VCaP (cell line): ENCODE data around the gene PALMD.

Experiments used
- H3K27ac ChIP-seq: fragments of 450-650 bp; 2 replicates; pipeline ENCODE4 v1.5.1; 2017
- CTCF ChIP-seq: fragments of 450-650 bp; conservative IDR thresholded peaks from 2 replicates; pipeline ENCODE4 v1.5.1; 2017; ENCODE audit warnings: mild to moderate bottlenecking, moderate library complexity

PALMD gene

GRCh38 chr1:99619583-99619982, 26.3 kb upstream of the PALMD start:
- TF ChIP-seq CTCF = no peak
- no peak overlapping the region for H3K27ac ChIP-seq

- no peak overlapping the region for H3K27ac ChIP-seq
- TF ChIP-seq CTCF = no peak
Observed at GRCh38 chr1:99621340-99621901, 24.5 kb upstream of the PALMD start.

- no peak overlapping the region for H3K27ac ChIP-seq
- no peak for TF ChIP-seq CTCF
Observed at GRCh38 chr1:99622702-99623347, 23.1 kb upstream of the PALMD start.

GRCh38 chr1:99623554-99623953, 22.4 kb upstream of the PALMD start:
- H3K27ac ChIP-seq = no peak overlapping the region
- TF ChIP-seq CTCF = no peak

- no peak for TF ChIP-seq CTCF
- no peak overlapping the region for H3K27ac ChIP-seq
Observed at GRCh38 chr1:99627615-99628014, 18.3 kb upstream of the PALMD start.

- no peak for TF ChIP-seq CTCF
- H3K27ac ChIP-seq = no peak overlapping the region
Observed at GRCh38 chr1:99629164-99629563, 16.7 kb upstream of the PALMD start.

- no peak overlapping the region for H3K27ac ChIP-seq
- TF ChIP-seq CTCF = no peak
Observed at GRCh38 chr1:99634971-99635624, 10.8 kb upstream of the PALMD start.
